Coronary artery (tissue), 2 donors: ENCODE results near the gene POU2AF1.

ENCODE experiments used
- DNase-seq: peaks from one replicate; pipeline ENCODE4 v3.0.0-alpha.2; 2017; ENCODE audit warnings: low spot score
- H3K27ac ChIP-seq, 2 donors: fragments of 200-600 bp; sonication (generic); one replicate each; pipeline ENCODE4 v1.5.1; 2016 to 2019
- H3K4me3 ChIP-seq: fragments of 200-600 bp; sonication (generic); 2 replicates; pipeline ENCODE4 v1.5.1; 2016; ENCODE audit warnings: mild to moderate bottlenecking, moderate library complexity
- CTCF ChIP-seq: fragments of 200-600 bp; sonication (generic); IDR thresholded peaks from one replicate; pipeline ENCODE4 v1.5.1; 2019; ENCODE audit warnings: antibody characterized with exemption

POU2AF1 gene

GRCh38 chr11:111336062-111336461 is 43.0 kb downstream of the POU2AF1 start:
- DNase-seq = no peak
- Histone ChIP-seq H3K27ac (no peak overlapping the region), H3K4me3 (no peak overlapping the region)
- TF ChIP-seq CTCF = no peak

DNA sequence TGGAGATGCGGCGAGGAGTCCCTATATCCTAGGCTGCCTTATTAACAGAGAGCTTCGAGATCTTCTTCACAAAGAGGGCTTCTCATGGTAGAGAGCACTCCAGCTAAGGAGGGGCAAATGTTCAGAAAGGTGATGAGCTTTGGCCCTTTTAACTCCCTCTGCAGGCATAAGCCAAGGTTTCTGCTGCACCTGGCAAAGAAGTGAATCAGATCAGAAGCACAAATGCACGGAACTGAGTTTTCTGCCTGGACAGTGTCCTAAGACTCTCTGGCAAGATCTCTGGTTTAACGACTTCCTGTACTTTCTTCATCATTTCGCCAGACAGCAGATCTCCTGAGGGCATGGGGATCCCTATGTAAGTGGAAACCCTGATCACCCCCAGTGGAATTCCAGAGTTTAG is 43.5 kb downstream of the POU2AF1 start:
- DNase-seq = no peak
- Histone ChIP-seq H3K27ac (no peak overlapping the region), H3K4me3 (no peak overlapping the region)
- TF ChIP-seq CTCF = no peak

GRCh38 chr11:111334532-111335502 is 44.3 kb downstream of the POU2AF1 start:
- DNase-seq = no peak
- no peak overlapping the region for H3K27ac ChIP-seq
- H3K4me3 ChIP-seq = no peak overlapping the region
- TF ChIP-seq CTCF = no peak

DNA sequence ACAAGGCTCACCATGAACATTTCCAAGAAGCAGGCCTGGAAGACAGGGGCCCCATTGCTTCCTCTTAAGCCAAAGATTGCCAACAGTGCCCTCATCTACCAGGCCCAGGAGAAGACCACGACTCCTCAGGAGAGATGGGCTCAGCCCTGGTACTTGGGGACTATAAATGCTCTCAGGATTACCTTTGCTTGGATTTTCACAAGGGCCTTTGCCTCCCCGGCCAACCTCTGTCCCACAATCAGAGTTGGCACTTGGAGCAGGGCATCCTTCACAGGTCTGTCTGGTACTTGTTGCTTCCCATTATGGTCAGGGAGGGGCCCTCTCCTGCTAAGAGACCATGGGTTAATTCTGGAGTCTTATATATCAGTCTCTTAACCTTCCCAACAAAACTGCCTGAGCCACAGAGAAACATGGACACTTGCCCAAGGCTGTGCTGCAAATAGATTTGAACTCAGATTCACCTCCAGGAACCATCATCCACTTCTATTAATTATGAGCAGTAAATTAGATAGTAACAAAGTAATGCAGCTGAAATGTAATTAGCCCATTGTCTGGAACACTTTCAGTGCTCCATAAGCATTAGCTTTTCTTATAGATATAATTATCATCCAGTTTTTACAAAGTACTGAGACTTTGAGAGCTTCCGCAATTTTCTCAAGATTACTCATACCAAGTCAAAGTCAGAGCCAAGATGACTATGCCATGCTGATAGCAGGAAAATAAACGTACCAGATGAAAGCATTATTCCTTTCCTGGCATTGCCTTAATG is 47.2 kb downstream of the POU2AF1 start:
- Histone ChIP-seq H3K4me3 (no peak overlapping the region), H3K27ac (peak overlapping the region; percentile 89)
- no peak for TF ChIP-seq CTCF
- DNase-seq = no peak

DNA sequence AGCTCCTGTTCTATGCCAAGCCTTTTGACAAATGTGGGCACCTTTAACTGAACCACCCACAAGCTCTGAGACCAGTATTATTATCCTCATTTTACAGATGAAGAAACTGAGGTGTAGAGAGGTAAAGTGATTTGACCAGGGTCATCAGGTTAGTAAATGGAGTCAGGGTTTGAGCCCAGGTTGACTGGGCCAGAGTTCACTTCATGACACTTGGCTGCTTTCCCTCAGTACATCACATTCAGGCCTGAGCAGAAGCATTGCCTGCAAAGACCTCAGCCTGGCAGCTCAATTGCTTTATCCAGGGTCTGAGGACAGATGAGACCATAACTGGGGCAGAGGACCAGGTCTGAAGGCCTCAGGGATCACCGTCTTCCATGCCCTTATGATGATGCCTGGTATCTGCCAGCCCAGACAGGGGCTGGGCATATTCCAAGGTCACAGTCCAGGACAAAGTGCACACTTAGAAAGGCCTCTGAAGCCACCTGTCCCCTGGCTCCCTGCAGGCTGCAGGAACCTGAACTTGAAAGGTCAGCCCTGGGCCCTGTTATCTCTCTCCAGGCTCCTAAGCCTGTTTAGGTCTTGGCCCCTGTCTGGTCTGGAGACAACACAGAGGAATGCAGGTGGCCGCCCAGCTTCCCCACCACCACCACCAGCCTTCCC is 48.7 kb downstream of the POU2AF1 start:
- TF ChIP-seq CTCF = no peak
- DNase-seq = no peak
- Histone ChIP-seq H3K4me3 (no peak overlapping the region), H3K27ac (peak overlapping the region; percentile 89)

- DNase-seq = no peak
- H3K4me3 ChIP-seq = no peak overlapping the region
- no peak for TF ChIP-seq CTCF
- H3K27ac ChIP-seq = peak overlapping the region; percentile 89
Measured at GRCh38 chr11:111329306-111330204, 49.5 kb downstream of the POU2AF1 start.
